Neural cell (in vitro differentiated cells): ENCODE measurements around the gene RNF144A. TPM values are rescaled to one million over a fixed set of nuclear protein-coding genes. Genes with fewer than 3 reads are reported as not detected.

ENCODE experiments used
- H2AFZ ChIP-seq: fragments of 200-600, 300-800 bp; sonication (generic), shearing (Covaris generic); 2 replicates; pipeline ENCODE4 v1.6.0; 2014; ENCODE audit warnings: low read depth, mild to moderate bottlenecking, antibody characterized with exemption, low read length, moderate library complexity
- H3F3A ChIP-seq: fragments of 200-600 bp; shearing (Covaris generic); 2 replicates; pipeline ENCODE4 v1.6.1; 2016; ENCODE audit warnings: mild to moderate bottlenecking, moderate library complexity, mixed read lengths, antibody characterized with exemption, low read length; ENCODE audit not compliant: insufficient read depth, poor library complexity, severe bottlenecking
- H3K27ac ChIP-seq: fragments of 200-600, 300-800 bp; sonication (generic), shearing (Covaris generic); 2 replicates; pipeline ENCODE4 v1.5.1; 2014; ENCODE audit warnings: mild to moderate bottlenecking, low read length, moderate library complexity
- H3K27me3 ChIP-seq: fragments of 300-800, 200-600 bp; sonication (generic), shearing (Covaris generic); 2 replicates; pipeline ENCODE4 v1.6.0; 2014; ENCODE audit warnings: mild to moderate bottlenecking, low read depth, low read length, moderate library complexity; ENCODE audit not compliant: insufficient read depth
- H3K36me3 ChIP-seq: fragments of 300-800, 200-600 bp; sonication (generic), shearing (Covaris generic); 2 replicates; pipeline ENCODE4 v1.5.1; 2014; ENCODE audit warnings: mild to moderate bottlenecking, antibody characterized with exemption, low read length, moderate library complexity; ENCODE audit not compliant: insufficient read depth
- H3K4me2 ChIP-seq: fragments of 300-800, 200-600 bp; sonication (generic), shearing (Covaris generic); 2 replicates; pipeline ENCODE4 v1.6.0; 2014; ENCODE audit warnings: mild to moderate bottlenecking, low read length
- H3K4me3 ChIP-seq: fragments of 300-800, 200-600 bp; sonication (generic), shearing (Covaris generic); 2 replicates; pipeline ENCODE4 v1.5.1; 2014; ENCODE audit warnings: mild to moderate bottlenecking, low read length, moderate library complexity
- H3K79me2 ChIP-seq: fragments of 200-600 bp; shearing (Covaris generic); replicated peaks from 2 replicates; pipeline ENCODE4 v1.6.0; 2014; ENCODE audit warnings: mild to moderate bottlenecking, low read length, moderate library complexity; ENCODE audit not compliant: insufficient read depth
- H3K9ac ChIP-seq: fragments of 300-800, 200-600 bp; sonication (generic), shearing (Covaris generic); 2 replicates; pipeline ENCODE4 v1.6.1; 2016; ENCODE audit warnings: mild to moderate bottlenecking, low read length, mixed read lengths
- H3K9me2 ChIP-seq: fragments of 200-600 bp; shearing (Covaris generic); 2 replicates; pipeline ENCODE4 v1.6.1; 2016; ENCODE audit warnings: mild to moderate bottlenecking, low read length, mixed read lengths; ENCODE audit not compliant: insufficient read depth
- H3K9me3 ChIP-seq: fragments of 200-600, 300-800 bp; sonication (generic), shearing (Covaris generic); 2 replicates; pipeline ENCODE4 v1.6.1; 2016; ENCODE audit warnings: mild to moderate bottlenecking, mixed run types, low read length, moderate library complexity, mixed read lengths
- H4K20me1 ChIP-seq: fragments of 200-600 bp; shearing (Covaris generic); 2 replicates; pipeline ENCODE4 v1.6.1; 2016; ENCODE audit warnings: mild to moderate bottlenecking, mixed run types; ENCODE audit not compliant: insufficient read depth
- EP300 ChIP-seq: fragments of 450-650 bp; conservative IDR thresholded peaks from 2 replicates; pipeline ENCODE4 v1.6.1; 2014; ENCODE audit warnings: antibody characterized with exemption, mild to moderate bottlenecking, moderate library complexity; ENCODE audit not compliant: poor library complexity, severe bottlenecking
- EZH2 ChIP-seq: fragments of 200-600, 300-800 bp; shearing (Covaris generic), sonication (generic); IDR thresholded peaks from 2 replicates; pipeline ENCODE4 v1.6.1; 2014; ENCODE audit warnings: antibody characterized with exemption, low read length, borderline replicate concordance, mild to moderate bottlenecking; ENCODE audit not compliant: insufficient read depth, poor library complexity, severe bottlenecking
- MXI1 ChIP-seq: fragments of 450-650 bp; conservative IDR thresholded peaks from 2 replicates; pipeline ENCODE4 v1.6.1; 2014; ENCODE audit warnings: antibody characterized with exemption, mild to moderate bottlenecking; ENCODE audit not compliant: poor library complexity, severe bottlenecking
- POLR2AphosphoS5 ChIP-seq: IDR thresholded peaks from 2 replicates; pipeline ENCODE4 v1.6.1; 2012
- RAD21 ChIP-seq: fragments of 450-650 bp; conservative IDR thresholded peaks from 2 replicates; pipeline ENCODE4 v1.6.1; 2014; ENCODE audit warnings: antibody characterized with exemption, mild to moderate bottlenecking, moderate library complexity
- SMC3 ChIP-seq: fragments of 450-650 bp; conservative IDR thresholded peaks from 2 replicates; pipeline ENCODE4 v1.6.1; 2014; ENCODE audit warnings: antibody characterized with exemption, mild to moderate bottlenecking, moderate library complexity; ENCODE audit not compliant: poor library complexity
- TAF1 ChIP-seq: IDR thresholded peaks from 2 replicates; pipeline ENCODE4 v1.6.1; 2012; ENCODE audit warnings: low read depth
- polyA plus RNA-seq: library from polyadenylated mRNA; depleted of rRNA; stranded (reverse); fragments of >200 nt; gene quantifications from 2 replicates; pipeline ENCODE4 v1.2.3, GENCODE V29; 2014
- TF ChIP-seq, protein P1 (sequence below): IDR thresholded peaks from 2 replicates; pipeline ENCODE4 v1.6.1; 2012; ENCODE audit warnings: borderline replicate concordance
- TF ChIP-seq, protein P2 (sequence below): fragments of 450-650 bp; IDR thresholded peaks from 2 replicates; pipeline ENCODE4 v1.5.1; 2014; ENCODE audit warnings: antibody characterized with exemption, mild to moderate bottlenecking, moderate library complexity; ENCODE audit not compliant: poor library complexity, severe bottlenecking

RNF144A gene
- polyA plus RNA-seq, 1 donor from 2014 or later: 26.9 TPM

DNA sequence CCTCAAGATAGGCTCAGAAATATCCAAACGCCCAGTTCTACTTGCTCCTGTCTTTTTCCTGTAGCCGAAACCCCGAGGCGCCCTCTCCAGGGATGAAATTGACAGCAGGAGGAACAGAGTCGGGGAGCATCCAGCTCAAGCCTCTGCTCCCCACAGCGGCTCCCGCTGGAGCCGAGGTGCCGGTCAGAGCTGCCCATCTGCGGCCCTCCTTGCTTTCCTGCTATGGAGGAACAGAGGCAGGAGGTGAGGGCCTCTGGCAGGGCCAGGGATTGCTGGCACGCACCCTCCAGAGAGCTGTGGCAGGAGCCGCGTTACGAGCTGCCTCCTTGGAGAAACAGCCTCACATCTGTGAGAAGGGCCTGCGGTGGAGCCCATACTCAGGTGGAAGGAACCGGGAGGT, 172.1 kb downstream of the RNF144A start:
- Histone ChIP-seq H3K4me3 (no peak overlapping the region), H3K9me2 (no peaks in the 10 kb centered on the region), H3K27ac (no peak overlapping the region), H3K27me3 (no peaks in the 10 kb centered on the region), H3K4me2 (no peak overlapping the region), H3K9ac (no peak overlapping the region), H3K36me3 (no peaks in the 10 kb centered on the region), H3K79me2 (no peaks in the 10 kb centered on the region), H2AFZ (no peak overlapping the region), H4K20me1 (no peaks in the 10 kb centered on the region), H3K9me3 (no peaks in the 10 kb centered on the region), H3F3A (no peaks in the 10 kb centered on the region)
- TF ChIP-seq, protein P1, sequence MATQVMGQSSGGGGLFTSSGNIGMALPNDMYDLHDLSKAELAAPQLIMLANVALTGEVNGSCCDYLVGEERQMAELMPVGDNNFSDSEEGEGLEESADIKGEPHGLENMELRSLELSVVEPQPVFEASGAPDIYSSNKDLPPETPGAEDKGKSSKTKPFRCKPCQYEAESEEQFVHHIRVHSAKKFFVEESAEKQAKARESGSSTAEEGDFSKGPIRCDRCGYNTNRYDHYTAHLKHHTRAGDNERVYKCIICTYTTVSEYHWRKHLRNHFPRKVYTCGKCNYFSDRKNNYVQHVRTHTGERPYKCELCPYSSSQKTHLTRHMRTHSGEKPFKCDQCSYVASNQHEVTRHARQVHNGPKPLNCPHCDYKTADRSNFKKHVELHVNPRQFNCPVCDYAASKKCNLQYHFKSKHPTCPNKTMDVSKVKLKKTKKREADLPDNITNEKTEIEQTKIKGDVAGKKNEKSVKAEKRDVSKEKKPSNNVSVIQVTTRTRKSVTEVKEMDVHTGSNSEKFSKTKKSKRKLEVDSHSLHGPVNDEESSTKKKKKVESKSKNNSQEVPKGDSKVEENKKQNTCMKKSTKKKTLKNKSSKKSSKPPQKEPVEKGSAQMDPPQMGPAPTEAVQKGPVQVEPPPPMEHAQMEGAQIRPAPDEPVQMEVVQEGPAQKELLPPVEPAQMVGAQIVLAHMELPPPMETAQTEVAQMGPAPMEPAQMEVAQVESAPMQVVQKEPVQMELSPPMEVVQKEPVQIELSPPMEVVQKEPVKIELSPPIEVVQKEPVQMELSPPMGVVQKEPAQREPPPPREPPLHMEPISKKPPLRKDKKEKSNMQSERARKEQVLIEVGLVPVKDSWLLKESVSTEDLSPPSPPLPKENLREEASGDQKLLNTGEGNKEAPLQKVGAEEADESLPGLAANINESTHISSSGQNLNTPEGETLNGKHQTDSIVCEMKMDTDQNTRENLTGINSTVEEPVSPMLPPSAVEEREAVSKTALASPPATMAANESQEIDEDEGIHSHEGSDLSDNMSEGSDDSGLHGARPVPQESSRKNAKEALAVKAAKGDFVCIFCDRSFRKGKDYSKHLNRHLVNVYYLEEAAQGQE: no peak
- TF ChIP-seq TAF1 (no peak), EP300 (no peak), EZH2 (no peak), POLR2AphosphoS5 (no peak), RAD21 (no peak), SMC3 (no peak), MXI1 (no peak)
- TF ChIP-seq, protein P2, sequence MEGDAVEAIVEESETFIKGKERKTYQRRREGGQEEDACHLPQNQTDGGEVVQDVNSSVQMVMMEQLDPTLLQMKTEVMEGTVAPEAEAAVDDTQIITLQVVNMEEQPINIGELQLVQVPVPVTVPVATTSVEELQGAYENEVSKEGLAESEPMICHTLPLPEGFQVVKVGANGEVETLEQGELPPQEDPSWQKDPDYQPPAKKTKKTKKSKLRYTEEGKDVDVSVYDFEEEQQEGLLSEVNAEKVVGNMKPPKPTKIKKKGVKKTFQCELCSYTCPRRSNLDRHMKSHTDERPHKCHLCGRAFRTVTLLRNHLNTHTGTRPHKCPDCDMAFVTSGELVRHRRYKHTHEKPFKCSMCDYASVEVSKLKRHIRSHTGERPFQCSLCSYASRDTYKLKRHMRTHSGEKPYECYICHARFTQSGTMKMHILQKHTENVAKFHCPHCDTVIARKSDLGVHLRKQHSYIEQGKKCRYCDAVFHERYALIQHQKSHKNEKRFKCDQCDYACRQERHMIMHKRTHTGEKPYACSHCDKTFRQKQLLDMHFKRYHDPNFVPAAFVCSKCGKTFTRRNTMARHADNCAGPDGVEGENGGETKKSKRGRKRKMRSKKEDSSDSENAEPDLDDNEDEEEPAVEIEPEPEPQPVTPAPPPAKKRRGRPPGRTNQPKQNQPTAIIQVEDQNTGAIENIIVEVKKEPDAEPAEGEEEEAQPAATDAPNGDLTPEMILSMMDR: no peak

DNA sequence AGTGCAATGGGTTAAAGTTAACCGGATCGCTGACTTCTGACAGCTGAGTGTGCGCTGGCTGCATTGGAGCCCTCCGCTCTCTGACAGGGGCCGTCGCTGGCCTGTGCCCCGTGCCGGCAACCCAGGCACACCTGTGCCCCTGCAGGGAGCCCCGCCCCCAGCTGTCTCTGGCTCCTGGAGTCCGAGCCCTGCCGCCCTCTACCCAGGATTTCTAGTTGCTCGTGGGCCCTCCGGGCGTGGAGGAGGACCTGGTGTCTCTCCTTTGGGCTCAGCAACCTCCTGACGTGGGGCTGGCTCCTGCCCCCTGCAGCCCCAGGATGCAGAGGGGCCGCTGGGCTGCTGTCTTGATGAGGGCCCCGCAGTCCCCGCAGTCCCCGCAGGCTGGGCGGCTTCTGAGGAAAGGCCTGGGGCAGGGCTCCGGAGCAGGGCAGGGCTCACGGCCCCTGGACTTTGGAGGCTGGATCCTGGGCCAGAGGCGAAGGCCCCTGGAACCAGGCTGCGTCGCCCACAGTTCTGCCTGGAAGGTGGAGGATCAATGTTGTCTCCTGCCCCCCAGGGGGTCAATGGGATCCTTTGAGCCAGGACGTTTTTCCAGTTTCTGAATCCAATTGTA, 172.8 kb downstream of the RNF144A start:
- H3K27me3 ChIP-seq: no peaks in the 10 kb centered on the region
- no peaks in the 10 kb centered on the region for H3K9me3 ChIP-seq
- no peaks in the 10 kb centered on the region for H4K20me1 ChIP-seq
- H3K4me3 ChIP-seq: no peak overlapping the region
- no peak overlapping the region for H2AFZ ChIP-seq
- TF ChIP-seq EP300 (no peak), TAF1 (no peak)
- no peaks in the 10 kb centered on the region for H3K9me2 ChIP-seq
- H3K27ac ChIP-seq: no peak overlapping the region
- no peaks in the 10 kb centered on the region for H3K79me2 ChIP-seq
- no peak overlapping the region for H3K4me2 ChIP-seq
- H3K9ac ChIP-seq: no peak overlapping the region
- no peaks in the 10 kb centered on the region for H3K36me3 ChIP-seq
- H3F3A ChIP-seq: no peaks in the 10 kb centered on the region

DNA sequence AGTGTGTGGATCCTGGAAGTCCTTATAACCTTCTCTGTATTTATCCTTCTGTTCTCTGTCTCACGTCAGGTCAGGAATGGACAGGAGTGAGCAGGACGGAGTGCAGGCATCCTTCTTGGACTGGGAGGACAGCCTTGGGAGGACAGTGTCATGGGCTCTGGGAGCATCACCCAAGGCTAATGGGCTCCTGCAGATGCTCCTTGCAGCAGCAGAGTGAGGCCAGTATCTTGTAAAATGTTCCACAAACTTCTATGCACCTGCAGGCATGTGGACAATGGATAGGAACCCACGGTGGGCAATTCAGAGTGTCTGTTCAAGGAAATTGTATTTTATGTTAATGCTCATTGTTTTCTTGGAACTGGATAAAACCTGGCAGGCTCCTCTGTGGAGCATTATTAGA, 176.2 kb downstream of the RNF144A start:
- H3K9ac ChIP-seq: no peak overlapping the region
- TF ChIP-seq MXI1: no peak
- no peak for TF ChIP-seq EP300
- TF ChIP-seq, protein P2: no peak
- TF ChIP-seq EZH2: no peak
- TF ChIP-seq RAD21: no peak
- no peak for TF ChIP-seq TAF1
- TF ChIP-seq, protein P1: no peak
- no peak for TF ChIP-seq SMC3
- no peak for TF ChIP-seq POLR2AphosphoS5
- H3K27me3 ChIP-seq: no peaks in the 10 kb centered on the region
- no peak overlapping the region for H3K27ac ChIP-seq
- H3K36me3 ChIP-seq: no peaks in the 10 kb centered on the region
- H3K79me2 ChIP-seq: no peaks in the 10 kb centered on the region
- H4K20me1 ChIP-seq: no peaks in the 10 kb centered on the region
- no peak overlapping the region for H3K4me3 ChIP-seq
- H3K4me2 ChIP-seq: no peak overlapping the region
- H3K9me2 ChIP-seq: no peaks in the 10 kb centered on the region
- H3K9me3 ChIP-seq: no peaks in the 10 kb centered on the region
- H2AFZ ChIP-seq: no peak overlapping the region
- H3F3A ChIP-seq: no peaks in the 10 kb centered on the region
